ENCODE results near the gene CRB2.
"Not testable (repeated sequence)": the region's sequence is repeated elsewhere in the genome, so short reads cannot be mapped to it uniquely, and the experiment has no call there.

CRB2 gene

DNA sequence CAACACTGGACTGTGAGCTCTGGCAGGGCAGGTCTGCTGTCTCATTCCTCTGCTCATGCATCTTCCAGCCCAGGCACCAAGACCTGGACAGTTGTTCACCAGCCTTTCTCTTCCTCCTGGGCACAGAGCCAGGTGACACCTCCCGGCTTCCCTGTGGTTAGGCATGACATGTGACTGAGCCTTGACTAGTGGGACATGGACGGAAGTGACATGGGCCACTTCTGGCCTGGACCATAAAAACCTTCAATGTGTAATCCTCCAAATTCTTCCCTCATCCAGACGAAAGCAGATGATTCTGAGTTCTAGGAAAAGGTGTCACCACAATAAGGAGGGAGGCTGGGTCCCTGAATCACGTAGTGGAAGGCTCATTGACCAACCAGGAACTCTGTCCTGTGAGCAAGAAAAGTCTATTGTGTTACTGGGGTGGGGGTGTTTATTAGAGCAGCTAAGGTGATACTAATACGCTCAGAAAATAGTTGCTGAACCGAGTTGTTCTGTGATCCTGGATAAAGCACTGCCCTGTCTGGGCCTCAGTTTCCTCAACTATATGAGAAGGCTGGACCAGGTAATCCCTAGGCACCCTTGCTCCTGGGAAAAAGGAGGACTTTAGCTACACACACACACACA, 26.6 kb upstream of the CRB2 start:
- DNase-seq = no peak

DNA sequence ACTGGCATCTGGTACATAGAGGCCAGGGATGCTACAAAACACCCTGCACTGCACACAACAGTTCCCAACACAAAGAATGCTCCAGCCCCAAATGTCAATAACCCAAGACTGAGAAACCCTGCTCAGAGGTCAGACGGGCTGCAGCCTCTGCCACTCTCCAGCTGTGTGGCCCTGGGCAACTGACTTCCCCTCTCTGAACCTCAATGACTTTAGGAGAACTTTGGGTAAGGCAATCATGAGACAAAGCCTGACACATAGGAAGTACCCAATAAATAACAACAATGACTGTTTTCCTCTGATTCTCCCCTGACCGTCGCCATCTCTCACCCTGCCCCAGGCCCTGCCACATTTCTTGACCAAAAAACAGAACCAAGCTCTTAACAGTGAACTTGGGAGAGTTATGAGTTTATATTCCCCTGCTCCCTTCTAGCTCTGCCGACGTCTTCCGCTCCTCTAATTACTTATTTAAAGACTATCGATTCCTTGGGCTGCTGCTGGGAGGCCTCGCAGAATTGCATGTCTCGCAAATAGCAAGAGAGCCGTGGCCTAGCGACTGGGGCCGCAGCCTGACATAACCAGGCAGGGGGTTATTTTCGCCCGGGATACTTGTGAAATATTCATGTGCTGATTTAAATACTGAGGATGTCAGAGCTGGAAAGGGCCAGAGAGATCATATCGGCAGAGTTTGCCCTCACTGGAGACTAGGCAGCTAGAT, 24.5 kb upstream of the CRB2 start:
- no peak for DNase-seq

DNA sequence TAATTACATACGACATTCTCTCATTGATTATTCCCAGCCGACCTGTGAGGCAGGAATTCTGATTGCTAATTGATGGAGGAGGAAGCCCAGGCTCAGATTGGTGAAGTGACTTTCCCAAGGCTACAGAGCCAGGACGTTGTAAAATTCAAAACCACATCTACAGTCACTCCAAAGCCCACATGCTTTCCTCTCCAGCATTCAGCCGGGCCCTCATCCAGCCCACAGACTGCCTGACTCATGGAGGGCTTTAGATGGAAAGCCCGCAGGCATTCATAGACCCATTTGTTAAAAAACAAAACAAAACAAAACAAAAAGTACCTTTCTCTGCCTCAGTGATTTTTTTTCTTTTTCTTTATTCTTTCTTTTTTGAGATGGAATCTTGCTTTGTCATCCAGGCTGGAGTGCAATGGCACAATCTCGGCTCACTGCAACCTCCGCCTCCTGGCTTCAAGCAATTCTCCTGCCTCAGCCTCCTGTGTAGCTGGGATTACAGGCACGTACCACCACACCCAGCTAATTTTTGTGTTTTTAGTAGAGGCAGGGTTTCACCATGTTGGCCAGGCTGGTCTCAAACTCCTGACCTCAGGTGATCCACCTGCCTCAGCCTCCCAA, 22.8 kb upstream of the CRB2 start:
- DNase-seq = not testable (repeated sequence)

DNA sequence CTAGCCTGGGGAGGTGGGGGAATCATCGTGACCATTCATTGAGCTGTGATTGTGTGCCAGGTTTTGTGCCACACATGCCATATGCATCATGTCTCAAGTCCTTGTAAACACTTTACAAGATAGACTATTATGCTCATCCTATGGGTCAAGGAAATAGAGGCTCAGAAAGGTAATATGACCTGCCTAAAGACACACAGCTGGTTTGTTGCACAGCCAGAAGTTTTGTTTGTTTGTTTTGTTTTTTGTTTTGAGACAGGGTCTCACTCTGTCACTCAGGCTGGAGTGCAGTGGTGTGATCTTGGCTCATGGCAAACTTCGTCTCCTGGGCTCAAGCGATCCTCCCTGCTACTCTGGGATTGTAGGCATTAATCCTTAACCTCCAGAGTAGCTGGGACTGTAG, 21.4 kb upstream of the CRB2 start:
- DNase-seq = no peak

- DNase-seq = no peak
These were observed 20.6 kb upstream of the CRB2 start for GRCh38 chr9:123335193-123335985.

GRCh38 chr9:123335986-123336329, 20.0 kb upstream of the CRB2 start:
- DNase-seq = no peak

GRCh38 chr9:123336449-123336848, 19.5 kb upstream of the CRB2 start:
- DNase-seq = no peak

GRCh38 chr9:123336959-123337358, 19.0 kb upstream of the CRB2 start:
- no peak for DNase-seq

DNA sequence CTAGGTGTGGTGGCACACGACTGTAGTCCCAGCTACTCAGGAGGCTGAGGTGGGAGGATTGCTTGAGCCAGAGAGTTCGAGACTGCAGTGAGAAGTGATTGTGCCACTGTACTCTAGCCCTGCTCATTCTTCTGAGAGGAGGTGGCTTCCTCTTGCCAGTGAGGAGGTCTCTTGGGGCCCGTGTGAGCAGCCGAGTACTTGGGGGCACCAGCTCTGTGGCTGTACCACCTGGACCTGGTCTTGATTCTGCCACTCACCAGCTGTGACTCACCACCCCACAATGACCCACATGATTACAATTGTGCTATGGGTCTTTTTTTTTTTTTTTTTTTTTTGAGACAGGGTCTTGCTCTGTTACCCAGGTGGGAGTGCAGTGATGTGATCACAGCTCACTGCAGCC, 18.0 kb upstream of the CRB2 start:
- no peak for DNase-seq

GRCh38 chr9:123338710-123339665, 17.0 kb upstream of the CRB2 start:
- no peak for DNase-seq

DNA sequence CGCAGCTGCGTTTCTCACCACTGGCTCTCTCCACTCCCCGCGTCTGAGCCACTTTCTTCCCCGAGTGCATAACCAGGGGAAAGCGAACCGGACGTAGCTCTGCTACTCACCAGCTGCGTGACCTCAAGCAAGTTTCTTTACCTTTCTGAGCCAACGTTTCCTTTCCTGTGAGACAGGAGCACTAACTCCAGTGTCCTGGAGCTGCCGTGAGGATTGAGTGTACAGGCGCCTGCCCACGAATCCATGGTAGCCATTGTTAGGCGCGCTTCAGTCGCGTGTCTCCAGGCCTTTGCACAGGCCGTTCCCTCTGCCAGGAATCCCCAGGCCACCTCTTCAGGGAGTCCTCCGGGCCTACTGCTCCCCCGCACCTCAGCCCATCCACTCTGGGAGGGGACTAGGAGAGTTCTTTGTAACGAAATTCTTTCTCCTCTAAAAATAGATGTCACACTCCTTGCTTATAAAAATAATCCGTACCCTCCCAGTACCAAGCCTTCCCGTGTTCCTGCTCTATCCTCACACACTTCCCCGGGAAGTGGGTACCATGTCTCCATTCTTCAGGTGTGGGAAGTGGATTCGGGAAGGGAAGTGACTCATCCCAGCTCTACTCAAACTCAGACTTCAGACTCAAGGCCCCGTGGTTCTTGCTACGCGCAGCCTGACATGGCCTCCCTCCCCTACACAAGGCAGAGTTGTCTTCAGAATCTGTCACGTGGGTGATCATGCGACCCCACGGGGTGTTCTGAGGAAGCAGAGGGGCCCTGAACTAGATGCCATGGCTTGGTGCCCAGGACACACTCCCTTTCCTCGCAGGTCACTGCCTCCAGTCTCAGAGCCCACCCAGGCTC, 16.1 kb upstream of the CRB2 start:
- no peak for DNase-seq

DNA sequence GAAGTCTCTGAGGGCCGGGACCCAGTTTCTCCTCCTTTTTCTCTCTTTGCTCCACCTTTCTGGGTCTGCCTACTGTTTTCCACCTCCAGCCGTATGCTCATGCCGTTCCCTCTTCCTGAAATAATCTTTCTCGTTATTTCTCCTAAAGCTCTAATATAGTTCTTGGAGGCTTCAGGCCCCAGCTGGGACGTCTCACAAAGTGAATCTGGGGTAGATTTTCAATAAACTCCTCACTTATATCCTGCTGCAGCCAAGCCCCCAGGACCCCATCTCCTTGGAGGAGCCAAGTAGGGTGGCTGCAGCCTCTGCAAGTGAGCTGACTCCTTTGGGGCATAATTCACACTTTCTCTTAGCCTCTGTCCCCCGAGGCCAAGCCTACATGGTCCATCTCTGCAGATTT, 14.2 kb upstream of the CRB2 start:
- no peak for DNase-seq

GRCh38 chr9:123342247-123342646, 13.8 kb upstream of the CRB2 start:
- DNase-seq = no peak

DNA sequence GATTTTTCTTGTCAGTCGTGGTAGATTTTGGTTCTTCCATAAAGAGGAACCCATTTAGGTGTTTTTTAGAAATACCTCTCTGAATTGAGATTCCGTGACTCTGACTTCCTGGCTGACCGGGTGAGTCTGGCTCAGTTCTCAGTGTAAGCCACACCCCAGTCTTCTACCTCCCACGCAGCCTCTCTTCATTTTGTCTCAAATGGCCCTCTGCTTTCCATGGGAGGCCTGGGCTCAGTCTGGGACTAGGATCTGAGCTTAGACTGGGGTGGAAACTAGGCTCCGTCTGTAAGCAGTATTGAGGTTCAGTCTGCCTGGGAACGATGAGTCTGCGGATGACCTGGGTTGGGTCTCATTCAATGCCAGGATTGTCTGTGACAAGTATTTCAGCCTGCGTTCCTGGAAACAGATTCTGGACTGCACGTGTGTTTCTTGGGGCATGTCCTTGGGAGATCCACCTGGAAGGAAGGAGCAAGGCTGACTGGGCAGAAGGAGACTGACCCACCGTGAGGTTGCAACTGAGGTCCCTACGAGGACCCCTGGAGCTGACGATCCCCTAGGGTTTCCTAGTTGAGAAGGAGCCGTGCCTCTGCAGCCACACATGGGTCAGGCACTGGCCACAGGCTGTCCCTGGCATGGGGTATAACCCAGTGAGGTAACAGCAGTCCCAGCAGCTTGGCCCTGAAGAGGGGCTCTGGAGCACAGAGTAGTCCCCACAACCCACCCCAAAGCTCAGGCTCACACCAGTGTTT, 12.4 kb upstream of the CRB2 start:
- DNase-seq = no peak

GRCh38 chr9:123344192-123344949, 11.6 kb upstream of the CRB2 start:
- no peak for DNase-seq

- DNase-seq = no peak
These were observed 10.4 kb upstream of the CRB2 start for GRCh38 chr9:123345567-123345955.

DNA sequence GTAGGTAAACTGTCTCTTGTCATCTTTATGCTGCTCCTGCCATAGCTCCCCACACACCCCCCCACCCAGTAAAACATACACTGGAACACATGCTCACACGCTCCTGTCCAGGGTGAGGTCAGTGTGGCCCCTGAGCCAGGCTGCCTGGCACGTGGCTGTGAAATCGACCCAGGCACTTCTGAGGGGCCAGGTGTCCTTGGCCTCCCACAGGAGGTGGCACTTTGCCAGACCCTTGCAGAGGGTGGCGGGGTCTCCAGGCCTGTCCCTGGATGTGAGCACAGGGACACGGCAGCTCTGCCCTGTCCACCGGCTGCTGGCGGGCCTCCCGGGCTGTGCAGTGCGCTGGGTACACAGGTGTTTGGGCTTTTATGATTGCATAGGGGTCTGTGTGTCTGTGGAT, 10.0 kb upstream of the CRB2 start:
- DNase-seq = no peak

GRCh38 chr9:123346826-123347225, 9.2 kb upstream of the CRB2 start:
- DNase-seq = no peak

GRCh38 chr9:123347289-123348060, 8.5 kb upstream of the CRB2 start:
- no peak for DNase-seq

Measured in cortex of kidney (tissue), 1 donor.